GM19324 (cell line): ENCODE measurements around the gene SEPTIN6.
"Not testable (repeated sequence)": the region's sequence is repeated elsewhere in the genome, so short reads cannot be mapped to it uniquely, and the experiment has no call there.

Source experiments
- ATAC-seq: cut with Tn5 transposase; IDR thresholded peaks from one replicate; pipeline ENCODE4 v1.9.1; 2021; ENCODE audit warnings: mild to moderate bottlenecking, moderate library complexity; ENCODE audit not compliant: unreplicated experiment, low FRiP score

SEPTIN6 gene

DNA sequence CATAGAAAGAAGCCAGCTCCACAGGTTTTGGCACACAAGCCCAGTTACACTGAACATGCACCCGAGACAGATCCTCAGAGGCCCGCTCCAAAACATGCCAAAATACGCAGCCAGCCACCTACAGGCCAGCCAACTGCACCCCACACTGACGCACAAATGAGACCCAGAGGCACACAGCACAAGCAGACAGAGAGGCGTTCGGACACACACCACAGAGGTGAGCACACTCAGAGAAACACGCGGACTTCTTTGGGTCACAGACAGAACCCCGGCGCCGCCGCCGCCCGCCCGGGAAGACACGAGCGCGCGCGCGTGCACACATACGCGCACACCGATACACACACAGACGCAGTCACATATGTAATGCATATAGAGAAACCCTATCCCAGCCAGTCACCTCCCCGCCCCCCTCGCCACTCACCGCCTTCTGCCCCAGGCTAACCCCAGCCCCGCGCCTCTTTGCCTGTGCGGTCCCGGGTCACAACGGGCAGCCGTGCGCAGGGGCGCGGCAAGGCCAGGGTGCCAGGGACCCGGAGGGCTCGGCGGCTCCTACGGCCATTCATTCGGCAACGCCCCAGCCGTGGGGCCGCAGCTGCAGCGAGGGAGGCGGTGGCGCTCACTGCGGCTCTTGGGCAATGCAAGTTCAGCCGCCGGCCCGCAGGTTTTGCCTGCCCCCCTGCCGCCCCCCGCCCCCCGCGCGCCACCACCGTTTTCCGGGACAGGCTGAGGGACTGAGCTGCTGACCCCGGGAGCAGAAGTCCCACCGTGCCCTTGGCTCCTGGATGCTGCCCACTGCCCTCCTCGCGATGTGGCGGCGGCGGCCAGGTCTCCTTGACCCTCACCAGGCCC lies 553 bp downstream of the SEPTIN6 start:
- ATAC-seq: peak; percentile 20

DNA sequence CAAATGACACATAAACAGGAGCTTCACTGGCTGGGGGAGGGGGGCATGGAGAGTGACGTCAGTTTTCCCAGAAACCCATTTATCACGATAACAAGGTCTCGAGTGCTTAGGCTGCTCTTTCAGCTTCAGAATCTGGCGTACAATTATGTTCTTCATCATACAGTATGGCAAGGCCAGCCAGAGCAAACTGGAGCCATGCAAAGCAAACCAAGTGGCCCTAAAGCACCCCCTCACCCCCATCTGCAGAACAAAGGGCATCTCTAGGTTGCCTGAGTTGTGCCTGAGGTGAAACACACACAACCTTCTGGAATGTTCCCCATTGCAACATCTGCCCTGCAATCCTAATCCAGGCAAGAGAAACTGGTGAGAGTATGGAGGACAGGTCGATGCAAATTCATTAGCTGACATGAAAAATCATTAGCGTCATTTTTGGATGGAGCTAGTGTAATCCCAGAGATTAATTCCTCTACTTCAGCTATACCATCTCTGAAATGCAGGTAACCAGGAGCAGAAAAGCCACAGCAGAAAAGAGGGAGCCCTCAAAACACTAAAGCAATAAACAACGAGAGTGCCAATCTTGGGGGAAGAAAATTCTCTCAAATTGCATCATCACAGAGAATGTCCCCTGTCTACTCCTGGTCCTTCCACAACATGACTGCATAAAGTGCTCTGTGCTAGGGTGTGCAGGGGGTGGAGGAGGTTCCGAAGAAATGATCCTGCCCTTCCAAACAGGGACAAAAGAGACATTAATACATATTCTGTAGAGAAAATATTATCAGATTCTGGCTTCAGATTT lies 1.8 kb downstream of the SEPTIN6 start:
- ATAC-seq: no peak

- ATAC-seq: no peak
These were observed 4.1 kb downstream of the SEPTIN6 start for GRCh38 chrX:119688911-119689321.

- ATAC-seq: no peak
These were observed 5.1 kb downstream of the SEPTIN6 start for GRCh38 chrX:119687661-119688413.

DNA sequence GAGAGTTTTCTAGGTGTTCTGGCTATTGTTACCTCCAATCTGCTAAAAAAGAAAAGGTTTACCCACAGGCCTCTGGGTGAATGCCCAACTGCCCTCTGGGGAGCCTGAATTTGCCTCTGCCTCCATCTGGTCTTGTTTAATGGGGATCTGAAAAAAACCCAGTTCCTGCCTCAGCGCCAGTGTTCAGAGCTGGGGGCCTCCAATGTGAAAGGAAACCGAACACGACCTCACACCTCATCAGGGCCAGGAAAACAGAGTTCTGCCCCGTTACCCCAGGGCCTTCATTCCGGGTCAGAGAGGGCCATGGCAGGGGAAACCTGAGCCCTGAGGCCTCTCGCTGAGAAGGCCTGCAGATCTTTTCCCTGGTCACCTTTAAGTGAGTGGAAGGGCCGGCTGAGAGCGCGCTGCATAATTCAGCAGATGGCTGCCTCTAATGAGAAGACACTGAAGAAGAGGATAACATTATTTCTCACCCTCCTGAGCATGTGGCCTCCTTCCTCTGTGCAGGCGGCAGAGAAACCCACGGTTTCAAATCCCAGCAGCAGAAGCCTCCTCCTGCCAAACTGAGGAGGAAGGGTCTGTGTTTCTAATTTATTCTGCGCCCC lies 6.8 kb downstream of the SEPTIN6 start:
- peak; percentile 51 for ATAC-seq

- ATAC-seq: peak; percentile 32
These were observed 7.5 kb downstream of the SEPTIN6 start for GRCh38 chrX:119685225-119686066.

DNA sequence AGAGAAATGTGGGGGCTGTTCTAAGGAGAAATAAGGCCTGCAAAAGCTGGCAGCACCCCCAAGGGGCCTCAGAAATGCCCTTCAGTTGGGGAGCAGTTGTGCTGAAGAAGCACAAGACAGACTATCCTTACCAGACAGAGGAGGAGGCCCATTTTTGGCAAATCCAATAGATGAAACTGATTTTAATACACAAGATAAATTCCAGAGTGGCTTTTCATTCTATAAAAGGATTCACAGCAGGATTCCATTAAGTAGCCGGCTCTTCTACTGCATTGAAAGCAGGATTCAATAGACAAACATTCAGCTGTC lies 8.1 kb downstream of the SEPTIN6 start:
- ATAC-seq: no peak

DNA sequence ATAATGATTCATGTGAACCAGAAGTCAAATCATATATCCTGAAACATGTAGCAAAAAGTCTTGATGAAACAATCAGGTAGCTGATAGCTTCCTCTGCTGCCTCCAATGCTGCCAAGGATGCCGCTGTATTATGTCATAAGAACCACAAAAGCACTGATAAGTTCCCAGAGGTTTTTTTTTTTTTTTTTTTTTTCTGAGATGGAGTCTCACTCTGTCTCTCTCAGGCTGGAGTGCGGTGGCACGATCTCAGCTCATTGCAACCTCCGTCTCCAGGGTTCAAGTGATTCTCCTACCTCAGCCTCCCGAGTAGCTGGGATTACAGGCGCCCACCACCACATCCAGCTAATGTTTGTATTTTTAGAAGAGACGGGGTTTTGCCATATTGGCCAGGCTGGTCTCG lies 8.7 kb downstream of the SEPTIN6 start:
- ATAC-seq: not testable (repeated sequence)

DNA sequence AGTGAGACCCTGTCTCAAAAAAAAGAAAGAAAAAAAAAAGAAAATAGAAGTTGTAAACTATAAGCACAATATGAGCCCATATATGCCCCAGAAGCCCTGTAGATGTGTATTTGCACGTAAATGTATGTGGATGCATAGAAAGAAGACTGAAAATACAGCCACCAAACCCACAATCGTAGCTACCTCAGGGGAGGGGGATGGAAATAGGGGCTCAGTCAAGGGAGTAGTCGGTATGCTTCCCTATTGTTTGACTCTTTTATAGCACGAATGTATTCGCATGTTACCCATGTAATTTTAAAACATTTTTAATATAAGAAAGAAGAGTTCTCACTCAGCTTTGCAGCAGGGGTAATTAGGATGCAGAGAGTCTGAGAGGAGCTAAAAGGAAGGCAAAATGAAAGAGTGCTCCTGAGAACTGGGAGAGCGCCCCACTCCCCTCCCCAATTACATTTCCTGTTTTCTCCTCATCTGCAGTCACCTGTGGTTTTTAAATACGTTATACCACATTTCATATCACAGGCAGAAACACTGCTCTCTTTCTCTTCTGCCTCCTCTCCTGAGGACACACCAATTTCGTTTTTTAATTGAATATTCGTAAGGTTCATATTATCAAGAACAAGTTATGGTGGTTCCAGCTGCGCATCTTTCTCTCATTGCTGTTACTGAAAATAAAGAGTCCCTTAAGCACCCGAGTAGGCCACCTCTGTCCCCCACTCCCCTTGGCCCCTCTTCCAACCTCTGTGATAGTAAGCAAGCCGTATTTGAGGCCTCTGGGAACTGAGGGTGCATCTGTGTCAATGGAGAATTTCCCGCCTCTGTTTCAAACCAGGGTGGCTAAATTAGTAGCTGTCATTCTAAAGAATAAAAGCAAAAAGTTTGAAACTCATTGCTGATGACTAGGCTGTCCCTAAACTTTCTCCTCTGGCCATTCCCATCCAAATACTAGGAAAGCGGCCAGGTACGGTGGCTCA lies 10.7 kb downstream of the SEPTIN6 start:
- peak; percentile 42 for ATAC-seq

DNA sequence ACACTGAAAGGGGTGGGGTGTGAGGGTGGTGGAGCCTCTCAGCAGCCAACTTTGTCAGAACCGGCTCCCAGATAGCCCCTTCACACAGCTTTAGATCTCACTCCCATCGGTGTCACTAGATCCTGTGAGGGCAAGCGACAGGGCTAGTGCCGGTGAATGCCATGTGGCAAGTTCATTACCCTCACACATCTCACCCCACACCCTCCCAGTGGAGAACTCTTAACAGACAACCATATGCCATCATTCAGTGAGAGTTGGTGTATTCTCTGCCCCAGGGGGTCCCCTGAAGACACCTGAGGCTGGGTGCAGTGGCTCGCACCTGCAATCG lies 15.3 kb downstream of the SEPTIN6 start:
- no peak for ATAC-seq

- no peak for ATAC-seq
These were observed 15.9 kb downstream of the SEPTIN6 start for GRCh38 chrX:119676949-119677653.

DNA sequence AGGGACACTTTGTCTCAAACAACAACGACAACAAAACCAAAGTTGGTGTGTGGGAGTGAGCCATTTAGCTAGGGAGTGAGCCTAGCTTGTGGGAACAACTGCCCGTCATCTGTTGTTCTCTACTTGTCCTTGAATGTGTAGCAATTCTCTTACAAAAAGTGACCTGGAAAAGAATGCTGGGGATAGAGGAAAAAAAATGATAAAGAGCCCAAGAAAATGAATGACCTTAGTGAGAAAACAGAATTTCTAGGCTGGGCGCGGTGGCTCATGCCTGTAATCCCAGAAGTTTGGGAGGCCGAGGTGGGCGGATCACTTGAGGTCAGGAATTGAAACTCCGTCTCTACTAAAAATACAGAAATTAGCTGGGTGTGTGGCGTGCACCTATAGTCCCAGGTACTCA lies 19.6 kb downstream of the SEPTIN6 start:
- ATAC-seq: no peak

DNA sequence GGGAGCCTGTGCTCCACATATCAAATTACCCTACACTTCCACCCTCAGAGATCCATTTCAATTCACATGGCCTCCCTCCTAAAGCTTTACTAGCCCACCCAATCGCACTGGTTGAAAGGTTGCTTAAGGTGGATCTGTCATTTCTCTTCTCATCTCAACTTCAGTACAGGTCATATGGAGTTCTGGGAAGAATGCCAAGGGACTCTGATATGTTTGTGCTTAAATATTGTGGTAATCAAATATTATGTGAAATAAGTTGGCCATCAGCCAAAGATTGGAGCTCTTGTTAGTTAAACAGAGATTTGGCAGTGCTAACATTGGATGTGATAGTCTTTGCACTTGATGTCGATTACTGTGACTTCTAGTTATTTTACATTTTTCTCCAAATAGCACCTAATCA lies 20.5 kb downstream of the SEPTIN6 start:
- ATAC-seq: no peak

DNA sequence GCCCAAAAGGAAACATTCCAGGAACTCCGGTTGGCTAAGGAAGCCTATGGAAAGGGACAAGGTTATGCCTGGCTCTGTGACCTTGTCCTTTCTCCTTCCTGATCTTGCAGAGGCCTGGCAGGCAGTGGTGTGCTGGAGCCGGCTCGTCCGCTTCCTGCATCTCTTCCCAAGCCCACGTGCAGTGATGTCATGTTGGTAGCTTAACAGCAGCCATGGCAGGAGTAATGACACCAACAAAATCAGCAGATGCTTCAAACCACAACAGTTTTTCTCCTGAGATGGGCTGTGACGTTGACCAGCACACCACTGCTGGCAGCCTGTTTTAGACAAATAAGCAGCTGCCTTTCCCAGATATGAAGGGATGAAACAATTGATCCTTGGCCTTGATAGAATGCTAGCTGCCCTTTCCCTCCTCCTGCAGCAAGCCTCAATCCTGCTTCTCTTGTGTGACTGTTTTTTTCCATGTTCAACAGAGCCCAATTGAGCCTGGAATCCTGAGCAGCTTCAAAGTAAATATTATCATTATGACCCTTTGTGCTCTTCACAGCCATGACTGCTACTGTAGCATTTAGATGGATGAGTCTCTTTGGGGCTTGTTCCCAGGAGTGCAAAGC lies 23.4 kb downstream of the SEPTIN6 start:
- no peak for ATAC-seq

- no peak for ATAC-seq
These were observed 25.7 kb downstream of the SEPTIN6 start for GRCh38 chrX:119667111-119667878.

- not testable (repeated sequence) for ATAC-seq
These were observed 28.1 kb downstream of the SEPTIN6 start for GRCh38 chrX:119664877-119665276.

GRCh38 chrX:119661486-119661885 lies 31.5 kb downstream of the SEPTIN6 start:
- ATAC-seq: no peak
